ENCODE data around the gene CCN6.

DNA sequence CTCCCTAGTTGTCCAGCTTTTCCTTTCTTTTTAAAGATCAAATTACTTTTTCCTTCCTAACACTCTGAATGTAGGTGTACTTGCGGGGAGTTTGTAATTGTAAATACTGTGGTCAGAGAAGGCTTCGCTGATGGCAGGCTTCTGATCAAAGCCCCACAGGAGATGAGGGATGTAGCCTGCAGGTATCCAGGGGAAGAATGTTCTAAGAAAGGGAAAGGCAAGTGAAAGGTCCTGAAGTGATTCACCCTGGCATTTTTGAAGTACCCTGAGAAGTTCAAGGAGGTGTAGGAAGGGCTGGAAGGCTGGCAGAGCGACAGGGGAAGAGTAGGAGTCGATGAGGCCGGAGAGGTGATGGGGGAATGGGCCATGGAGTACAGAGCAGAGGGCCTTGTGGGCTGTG is 38.2 kb upstream of the CCN6 start:
- no peak for TF ChIP-seq FOXM1 (IDR thresholded peaks at IDR 0.05; ENCODE audit: borderline replicate concordance, low read depth)
- TF ChIP-seq CEBPB (IDR thresholded peaks at IDR 0.05): no peak
- no peak for TF ChIP-seq EP300 (IDR thresholded peaks at IDR 0.05; ENCODE audit: borderline replicate concordance)
- no peak for TF ChIP-seq YY1 (IDR thresholded peaks at IDR 0.05; ENCODE audit: low read depth)
- TF ChIP-seq RAD21 (IDR thresholded peaks at IDR 0.05; ENCODE audit: low read depth): no peak

Measured in Ishikawa (cell line).